Stimulated activated memory B cell treated with anti-CD40 and anti-IgM and Interleukin-4, amounts not matched to agents 10 μg/mL and 1 μg/mL and 100 μg/mL, for 72 hours (primary cell): ENCODE measurements around the gene PCDHGA4.
"Not testable (repeated sequence)": the region's sequence is repeated elsewhere in the genome, so short reads cannot be mapped to it uniquely, and the experiment has no call there.

Experiments
- ATAC-seq: fragments of 150-1000 bp; cut with Tn5 transposase; 2 replicates; pipeline ENCODE4 v1.10.0; 2021
- H3K27ac Mint-ChIP-seq: one replicate; pipeline ENCODE4 v1.8.0; 2022; ENCODE audit warnings: mild to moderate bottlenecking, mixed read lengths
- H3K27me3 Mint-ChIP-seq: one replicate; pipeline ENCODE4 v1.8.0; 2022; ENCODE audit warnings: mixed read lengths
- H3K36me3 Mint-ChIP-seq: one replicate; pipeline ENCODE4 v1.8.0; 2022; ENCODE audit warnings: mixed read lengths
- H3K4me1 Mint-ChIP-seq: one replicate; pipeline ENCODE4 v1.8.0; 2022; ENCODE audit warnings: mixed read lengths
- H3K4me3 Mint-ChIP-seq: one replicate; pipeline ENCODE4 v1.8.0; 2022; ENCODE audit warnings: mild to moderate bottlenecking, moderate library complexity, mixed read lengths
- H3K9me3 Mint-ChIP-seq: one replicate; pipeline ENCODE4 v1.8.0; 2022; ENCODE audit warnings: mixed read lengths

The PCDHGA4 gene

DNA sequence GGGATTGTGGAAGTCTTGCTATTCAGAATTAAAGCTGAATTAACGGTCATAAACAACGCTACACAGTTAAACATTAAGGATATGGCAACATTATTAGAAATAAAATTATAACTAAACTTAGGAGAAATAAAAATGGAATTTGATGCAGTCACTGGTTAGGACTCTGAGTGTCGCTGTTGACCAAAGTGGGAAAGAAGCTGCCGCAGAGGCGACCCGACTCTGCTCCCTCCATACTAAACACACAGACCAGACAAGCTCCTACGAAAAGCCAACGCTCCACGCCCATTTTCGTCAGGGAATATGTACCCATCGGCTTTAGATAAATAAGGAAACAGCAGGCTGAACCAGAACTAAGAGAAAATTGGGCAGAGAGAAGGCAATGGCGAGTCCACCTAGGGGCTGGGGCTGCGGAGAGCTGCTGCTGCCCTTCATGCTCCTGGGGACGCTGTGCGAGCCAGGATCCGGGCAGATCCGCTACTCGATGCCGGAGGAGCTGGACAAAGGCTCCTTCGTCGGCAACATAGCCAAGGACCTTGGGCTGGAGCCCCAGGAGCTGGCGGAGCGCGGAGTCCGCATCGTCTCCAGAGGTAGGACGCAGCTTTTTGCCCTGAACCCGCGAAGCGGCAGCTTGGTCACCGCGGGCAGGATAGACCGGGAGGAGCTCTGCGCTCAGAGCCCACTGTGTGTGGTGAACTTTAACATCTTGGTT is 9.3 kb downstream of the PCDHGA4 start, which contains the start of gene PCDHGA5:
TSS of gene PCDHGA5 (plus strand) at position 211 of the 709 bp plus-strand sequence. CDS start at position 380, 169 bp downstream.
- Mint-ChIP-seq H3K4me3 (no peak within 1 kb of the TSS), H3K36me3 (peaks cover 8% of the 10 kb centered on the region), H3K27ac (no peak within 1 kb of the TSS), H3K9me3 (peaks cover 15% of the 10 kb centered on the region), H3K4me1 (peaks cover 9% of the 10 kb centered on the region), H3K27me3 (peaks cover 62% of the 10 kb centered on the region)
- ATAC-seq: no peak

DNA sequence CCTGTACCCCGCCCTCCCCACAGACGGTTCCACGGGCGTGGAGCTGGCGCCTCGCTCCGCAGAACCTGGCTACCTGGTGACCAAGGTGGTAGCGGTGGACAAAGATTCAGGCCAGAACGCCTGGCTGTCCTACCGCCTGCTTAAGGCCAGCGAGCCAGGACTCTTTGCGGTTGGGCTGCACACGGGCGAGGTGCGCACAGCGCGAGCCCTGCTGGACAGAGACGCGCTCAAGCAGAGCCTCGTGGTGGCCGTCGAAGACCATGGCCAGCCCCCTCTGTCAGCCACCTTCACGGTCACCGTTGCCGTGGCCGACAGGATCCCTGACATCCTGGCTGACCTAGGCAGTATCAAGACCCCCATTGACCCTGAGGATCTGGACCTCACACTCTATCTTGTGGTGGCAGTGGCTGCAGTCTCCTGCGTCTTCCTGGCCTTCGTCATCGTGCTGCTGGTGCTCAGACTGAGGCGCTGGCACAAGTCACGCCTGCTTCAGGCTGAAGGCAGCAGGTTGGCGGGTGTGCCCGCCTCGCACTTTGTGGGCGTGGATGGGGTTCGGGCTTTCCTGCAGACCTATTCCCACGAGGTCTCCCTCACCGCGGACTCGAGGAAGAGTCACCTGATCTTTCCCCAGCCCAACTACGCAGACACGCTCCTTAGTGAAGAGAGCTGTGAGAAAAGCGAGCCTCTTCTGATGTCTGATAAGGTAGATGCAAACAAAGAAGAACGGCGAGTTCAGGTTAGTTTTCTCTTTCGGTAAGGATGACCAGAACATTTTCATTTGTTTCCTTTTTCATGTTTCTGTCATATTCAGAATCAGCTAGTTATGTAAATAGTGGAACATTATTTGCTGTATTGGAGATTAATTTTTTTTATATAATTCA is 11.4 kb downstream of the PCDHGA4 start:
- Mint-ChIP-seq H3K27ac (no peak overlapping the region), H3K9me3 (peaks cover 14% of the 10 kb centered on the region), H3K4me3 (no peak overlapping the region), H3K27me3 (peaks cover 61% of the 10 kb centered on the region), H3K36me3 (peaks cover 14% of the 10 kb centered on the region), H3K4me1 (peaks cover 15% of the 10 kb centered on the region)
- ATAC-seq: no peak

DNA sequence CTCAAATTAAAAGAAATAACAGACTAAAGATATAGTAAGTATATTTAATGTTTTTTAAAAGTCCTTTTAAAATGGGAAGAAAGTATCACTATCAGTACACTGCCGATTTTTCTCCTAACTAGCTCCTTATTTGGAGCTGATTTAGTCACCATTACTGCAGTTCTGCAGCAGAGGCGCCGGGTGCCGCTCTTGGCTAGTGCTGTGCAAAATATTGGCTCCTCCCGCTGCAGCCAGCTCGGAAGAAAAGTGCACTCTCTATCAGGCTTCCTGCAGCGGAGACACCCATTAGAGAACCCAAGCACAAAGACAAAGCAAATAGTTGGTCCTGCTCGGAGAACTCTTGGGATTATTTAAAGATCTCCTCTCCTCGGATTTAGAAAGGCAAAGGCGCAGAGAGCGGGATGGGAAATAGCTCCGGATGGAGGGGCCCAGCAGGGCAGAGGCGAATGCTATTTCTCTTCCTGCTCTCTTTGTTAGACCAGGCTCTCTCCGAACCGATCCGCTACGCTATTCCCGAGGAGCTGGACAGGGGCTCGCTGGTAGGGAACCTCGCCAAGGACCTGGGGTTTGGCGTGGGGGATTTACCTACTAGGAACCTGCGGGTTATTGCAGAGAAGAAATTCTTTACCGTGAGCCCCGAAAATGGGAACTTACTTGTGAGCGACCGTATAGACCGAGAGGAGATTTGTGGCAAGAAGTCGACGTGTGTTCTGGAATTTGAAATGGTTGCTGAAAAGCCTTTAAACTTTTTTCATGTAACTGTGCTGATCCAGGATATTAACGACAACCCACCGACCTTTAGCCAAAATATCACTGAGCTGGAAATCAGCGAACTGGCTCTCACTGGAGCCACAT is 15.4 kb downstream of the PCDHGA4 start, which contains the start of gene PCDHGB3:
TSS of gene PCDHGB3 (plus strand) at position 249 of the 855 bp plus-strand sequence. CDS start at position 402, 153 bp downstream.
- peak within 1 kb of the TSS; percentile 90 for H3K4me3 Mint-ChIP-seq
- H3K36me3 Mint-ChIP-seq: peaks cover 11% of the 10 kb centered on the region
- H3K27ac Mint-ChIP-seq: peak within 1 kb of the TSS; percentile 83
- H3K4me1 Mint-ChIP-seq: peaks cover 6% of the 10 kb centered on the region
- peaks cover 3% of the 10 kb centered on the region for H3K9me3 Mint-ChIP-seq
- peaks cover 34% of the 10 kb centered on the region for H3K27me3 Mint-ChIP-seq
- peak; percentile 77 for ATAC-seq

DNA sequence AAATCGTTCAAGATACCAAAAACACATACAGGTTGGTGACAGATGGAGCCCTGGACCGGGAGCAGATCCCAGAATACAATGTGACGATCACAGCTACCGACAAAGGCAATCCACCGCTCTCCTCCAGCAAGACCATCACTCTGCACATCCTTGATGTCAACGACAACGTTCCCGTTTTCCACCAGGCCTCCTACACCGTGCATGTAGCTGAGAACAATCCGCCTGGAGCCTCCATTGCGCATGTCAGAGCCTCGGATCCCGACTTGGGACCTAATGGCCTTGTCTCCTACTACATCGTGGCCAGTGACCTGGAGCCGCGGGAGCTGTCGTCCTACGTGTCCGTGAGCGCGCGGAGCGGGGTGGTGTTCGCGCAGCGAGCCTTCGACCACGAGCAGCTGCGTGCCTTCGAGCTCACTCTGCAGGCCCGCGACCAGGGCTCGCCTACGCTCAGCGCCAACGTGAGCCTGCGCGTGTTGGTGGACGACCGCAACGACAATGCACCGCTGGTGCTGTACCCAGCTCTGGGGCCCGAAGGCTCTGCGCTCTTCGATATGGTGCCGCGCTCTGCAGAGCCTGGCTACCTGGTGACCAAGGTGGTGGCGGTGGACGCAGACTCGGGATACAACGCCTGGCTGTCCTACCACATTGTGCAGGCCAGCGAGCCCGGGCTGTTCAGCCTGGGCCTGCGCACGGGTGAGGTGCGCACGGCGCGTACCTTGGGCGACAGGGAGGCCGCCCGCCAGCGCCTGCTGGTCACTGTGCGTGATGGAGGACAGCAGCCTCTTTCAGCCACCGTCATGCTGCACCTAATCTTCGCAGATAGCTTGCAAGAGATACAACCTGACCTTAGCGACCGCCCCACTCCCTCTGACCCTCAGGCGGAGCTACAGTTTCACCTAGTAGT is 17.0 kb downstream of the PCDHGA4 start:
- Mint-ChIP-seq H3K27me3 (peaks cover 19% of the 10 kb centered on the region), H3K27ac (no peak overlapping the region), H3K4me1 (peaks cover 6% of the 10 kb centered on the region), H3K36me3 (peaks cover 16% of the 10 kb centered on the region), H3K9me3 (peaks cover 3% of the 10 kb centered on the region), H3K4me3 (no peak overlapping the region)
- ATAC-seq: no peak

DNA sequence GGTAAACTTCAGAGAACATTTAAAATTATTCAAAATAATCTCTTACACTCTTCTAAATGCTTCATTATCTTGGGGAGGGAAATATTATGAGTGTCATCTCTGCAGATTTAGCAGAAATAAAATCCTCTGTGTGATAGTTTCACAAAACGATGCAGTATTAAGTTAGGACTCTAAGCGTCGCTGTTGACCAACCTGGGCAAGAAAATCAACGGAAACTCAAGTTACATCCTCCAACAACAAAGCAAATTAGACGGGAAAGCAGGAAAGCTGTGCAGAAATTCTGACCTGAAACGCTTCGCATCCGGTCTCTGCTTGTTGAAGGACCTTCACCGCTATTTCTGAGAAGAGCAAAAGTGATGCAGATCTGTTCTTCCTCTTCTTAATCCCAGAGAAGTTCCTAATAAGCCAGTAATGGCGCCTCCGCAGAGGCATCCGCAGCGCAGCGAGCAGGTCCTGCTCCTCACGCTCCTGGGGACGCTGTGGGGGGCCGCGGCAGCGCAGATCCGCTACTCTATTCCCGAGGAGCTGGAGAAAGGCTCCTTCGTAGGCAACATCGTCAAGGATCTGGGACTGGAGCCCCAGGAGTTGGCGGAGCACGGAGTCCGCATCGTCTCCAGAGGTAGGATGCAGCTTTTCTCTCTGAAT is 19.0 kb downstream of the PCDHGA4 start, which contains the start of gene PCDHGA6:
TSS of gene PCDHGA6 (plus strand) at position 219 of the 645 bp plus-strand sequence. CDS start at position 412, 193 bp downstream.
- no peak for ATAC-seq
- Mint-ChIP-seq H3K4me1 (peaks cover 6% of the 10 kb centered on the region), H3K4me3 (no peak within 1 kb of the TSS), H3K36me3 (peaks cover 16% of the 10 kb centered on the region), H3K9me3 (peaks cover 3% of the 10 kb centered on the region), H3K27me3 (peaks cover 19% of the 10 kb centered on the region), H3K27ac (no peak within 1 kb of the TSS)

DNA sequence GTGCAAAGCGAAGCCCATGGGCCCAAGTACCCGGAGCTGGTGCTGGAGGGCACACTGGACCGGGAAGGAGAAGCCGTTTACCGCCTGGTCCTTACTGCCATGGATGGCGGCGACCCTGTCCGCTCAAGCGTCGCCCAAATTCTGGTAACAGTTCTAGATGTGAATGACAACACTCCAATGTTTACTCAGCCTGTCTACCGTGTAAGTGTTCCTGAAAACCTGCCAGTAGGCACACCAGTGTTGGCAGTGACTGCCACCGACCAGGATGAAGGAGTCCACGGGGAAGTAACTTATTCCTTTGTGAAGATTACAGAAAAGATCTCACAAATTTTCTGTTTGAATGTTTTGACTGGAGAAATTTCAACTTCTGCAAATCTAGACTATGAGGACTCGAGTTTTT is 19.8 kb downstream of the PCDHGA4 start:
- peaks cover 16% of the 10 kb centered on the region for H3K36me3 Mint-ChIP-seq
- H3K4me1 Mint-ChIP-seq: peaks cover 6% of the 10 kb centered on the region
- no peak overlapping the region for H3K4me3 Mint-ChIP-seq
- peaks cover 3% of the 10 kb centered on the region for H3K9me3 Mint-ChIP-seq
- H3K27me3 Mint-ChIP-seq: peaks cover 19% of the 10 kb centered on the region
- no peak overlapping the region for H3K27ac Mint-ChIP-seq
- ATAC-seq: no peak

DNA sequence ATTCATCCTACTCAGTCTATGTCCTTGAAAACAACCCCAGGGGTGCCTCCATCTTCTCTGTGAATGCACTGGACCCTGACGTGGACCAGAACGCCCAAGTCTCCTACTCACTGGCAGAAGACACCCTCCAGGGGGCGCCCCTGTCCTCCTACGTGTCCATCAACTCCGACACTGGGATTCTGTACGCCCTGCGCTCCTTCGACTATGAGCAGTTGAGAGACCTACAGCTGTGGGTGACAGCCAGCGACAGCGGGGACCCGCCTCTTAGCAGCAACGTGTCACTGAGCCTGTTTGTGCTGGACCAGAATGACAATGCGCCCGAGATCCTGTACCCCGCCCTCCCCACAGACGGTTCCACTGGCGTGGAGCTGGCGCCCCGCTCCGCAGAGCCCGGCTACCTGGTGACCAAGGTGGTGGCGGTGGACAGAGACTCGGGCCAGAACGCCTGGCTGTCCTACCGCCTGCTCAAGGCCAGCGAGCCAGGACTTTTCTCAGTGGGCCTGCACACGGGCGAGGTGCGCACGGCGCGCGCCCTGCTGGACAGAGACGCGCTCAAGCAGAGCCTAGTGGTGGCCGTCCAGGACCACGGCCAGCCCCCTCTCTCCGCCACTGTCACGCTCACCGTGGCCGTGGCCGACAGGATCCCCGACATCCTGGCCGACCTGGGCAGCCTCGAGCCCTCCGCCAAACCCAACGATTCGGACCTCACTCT is 20.8 kb downstream of the PCDHGA4 start:
- H3K27ac Mint-ChIP-seq, H3K4me3 Mint-ChIP-seq, ATAC-seq, H3K4me1 Mint-ChIP-seq, H3K27me3 Mint-ChIP-seq, H3K9me3 Mint-ChIP-seq: not testable (repeated sequence)
- peaks cover 11% of the 10 kb centered on the region for H3K36me3 Mint-ChIP-seq

DNA sequence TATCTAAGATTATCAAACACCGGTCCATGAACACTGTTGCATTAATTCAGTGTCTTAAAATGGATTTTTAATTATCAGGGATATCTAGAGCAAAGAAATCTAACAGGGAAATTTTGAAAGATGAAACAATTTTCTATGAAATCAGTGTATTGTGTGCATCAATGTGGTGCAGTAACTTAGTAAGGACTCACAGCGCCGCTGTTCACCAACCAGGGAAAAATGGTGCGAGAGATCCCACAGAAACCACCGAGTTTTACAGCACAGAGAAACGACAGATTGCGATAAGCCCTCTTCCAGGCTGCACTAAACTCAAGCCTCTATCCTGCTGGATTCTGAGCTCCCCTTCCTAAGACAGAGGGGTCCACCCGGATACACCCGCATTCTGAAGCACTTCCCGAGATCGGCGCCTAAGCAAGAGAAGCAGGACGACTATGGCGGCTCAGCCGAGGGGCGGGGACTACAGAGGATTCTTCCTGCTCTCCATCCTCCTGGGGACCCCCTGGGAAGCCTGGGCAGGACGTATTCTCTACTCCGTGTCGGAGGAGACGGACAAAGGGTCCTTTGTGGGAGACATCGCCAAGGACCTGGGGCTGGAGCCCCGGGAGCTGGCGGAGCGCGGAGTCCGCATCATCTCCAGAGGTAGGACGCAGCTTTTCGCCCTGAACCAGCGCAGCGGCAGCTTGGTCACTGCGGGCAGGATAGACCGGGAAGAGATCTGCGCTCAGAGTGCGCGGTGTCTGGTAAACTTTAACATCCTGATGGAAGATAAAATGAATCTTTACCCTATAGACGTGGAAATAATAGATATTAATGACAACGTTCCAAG is 27.9 kb downstream of the PCDHGA4 start, which contains the start of gene PCDHGA7:
TSS of gene PCDHGA7 (plus strand) at position 274 of the 826 bp plus-strand sequence. CDS start at position 432, 158 bp downstream.
- Mint-ChIP-seq H3K27ac (peak within 1 kb of the TSS; percentile 70), H3K4me3 (peak within 1 kb of the TSS; percentile 76), H3K27me3 (peaks cover 44% of the 10 kb centered on the region), H3K4me1 (peaks cover 4% of the 10 kb centered on the region), H3K9me3 (no peaks in the 10 kb centered on the region), H3K36me3 (peaks cover 5% of the 10 kb centered on the region)
- ATAC-seq: no peak

DNA sequence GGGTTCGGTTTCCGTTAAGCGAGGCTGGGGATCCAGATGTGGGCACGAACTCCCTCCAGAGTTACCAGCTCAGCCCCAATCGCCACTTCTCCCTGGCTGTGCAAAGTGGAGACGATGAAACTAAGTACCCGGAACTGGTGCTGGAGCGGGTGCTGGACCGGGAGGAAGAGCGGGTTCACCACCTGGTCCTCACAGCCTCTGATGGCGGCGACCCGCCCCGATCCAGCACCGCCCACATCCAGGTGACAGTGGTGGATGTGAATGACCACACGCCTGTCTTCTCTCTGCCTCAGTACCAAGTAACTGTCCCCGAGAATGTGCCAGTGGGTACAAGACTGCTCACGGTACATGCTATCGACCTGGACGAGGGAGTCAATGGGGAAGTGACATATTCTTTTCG is 28.5 kb downstream of the PCDHGA4 start:
- Mint-ChIP-seq H3K4me3 (no peak overlapping the region), H3K27ac (peak overlapping the region; percentile 70), H3K36me3 (peaks cover 5% of the 10 kb centered on the region), H3K9me3 (peaks cover under 1% of the 10 kb centered on the region), H3K4me1 (peaks cover 4% of the 10 kb centered on the region), H3K27me3 (peaks cover 47% of the 10 kb centered on the region)
- ATAC-seq: no peak

DNA sequence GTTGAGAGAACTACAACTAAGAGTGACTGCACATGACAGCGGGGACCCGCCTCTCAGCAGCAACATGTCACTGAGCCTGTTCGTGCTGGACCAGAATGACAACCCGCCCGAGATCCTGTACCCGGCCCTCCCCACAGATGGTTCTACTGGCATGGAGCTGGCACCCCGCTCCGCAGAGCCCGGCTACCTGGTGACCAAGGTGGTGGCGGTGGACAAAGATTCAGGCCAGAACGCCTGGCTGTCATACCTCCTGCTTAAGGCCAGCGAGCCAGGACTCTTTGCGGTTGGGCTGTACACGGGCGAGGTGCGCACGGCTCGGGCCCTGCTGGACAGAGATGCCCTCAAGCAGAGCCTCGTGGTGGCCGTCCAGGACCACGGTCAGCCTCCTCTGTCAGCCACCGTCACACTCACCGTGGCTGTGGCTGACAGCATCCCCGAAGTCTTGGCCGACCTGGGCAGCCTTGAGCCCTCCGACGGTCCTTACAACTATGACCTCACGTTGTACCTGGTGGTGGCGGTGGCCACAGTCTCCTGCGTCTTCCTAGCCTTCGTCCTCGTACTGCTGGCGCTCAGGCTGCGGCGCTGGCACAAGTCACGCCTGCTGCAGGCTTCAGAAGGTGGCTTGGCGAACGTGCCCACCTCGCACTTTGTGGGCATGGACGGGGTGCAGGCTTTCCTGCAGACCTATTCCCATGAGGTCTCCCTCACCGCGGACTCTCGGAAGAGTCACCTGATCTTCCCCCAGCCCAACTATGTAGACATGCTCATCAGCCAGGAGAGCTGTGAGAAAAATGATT is 29.8 kb downstream of the PCDHGA4 start:
- H3K4me3 Mint-ChIP-seq: no peak overlapping the region
- ATAC-seq: no peak
- H3K27ac Mint-ChIP-seq: no peak overlapping the region
- H3K4me1 Mint-ChIP-seq: peaks cover 4% of the 10 kb centered on the region
- peaks cover 5% of the 10 kb centered on the region for H3K36me3 Mint-ChIP-seq
- peaks cover 60% of the 10 kb centered on the region for H3K27me3 Mint-ChIP-seq
- peaks cover 6% of the 10 kb centered on the region for H3K9me3 Mint-ChIP-seq

DNA sequence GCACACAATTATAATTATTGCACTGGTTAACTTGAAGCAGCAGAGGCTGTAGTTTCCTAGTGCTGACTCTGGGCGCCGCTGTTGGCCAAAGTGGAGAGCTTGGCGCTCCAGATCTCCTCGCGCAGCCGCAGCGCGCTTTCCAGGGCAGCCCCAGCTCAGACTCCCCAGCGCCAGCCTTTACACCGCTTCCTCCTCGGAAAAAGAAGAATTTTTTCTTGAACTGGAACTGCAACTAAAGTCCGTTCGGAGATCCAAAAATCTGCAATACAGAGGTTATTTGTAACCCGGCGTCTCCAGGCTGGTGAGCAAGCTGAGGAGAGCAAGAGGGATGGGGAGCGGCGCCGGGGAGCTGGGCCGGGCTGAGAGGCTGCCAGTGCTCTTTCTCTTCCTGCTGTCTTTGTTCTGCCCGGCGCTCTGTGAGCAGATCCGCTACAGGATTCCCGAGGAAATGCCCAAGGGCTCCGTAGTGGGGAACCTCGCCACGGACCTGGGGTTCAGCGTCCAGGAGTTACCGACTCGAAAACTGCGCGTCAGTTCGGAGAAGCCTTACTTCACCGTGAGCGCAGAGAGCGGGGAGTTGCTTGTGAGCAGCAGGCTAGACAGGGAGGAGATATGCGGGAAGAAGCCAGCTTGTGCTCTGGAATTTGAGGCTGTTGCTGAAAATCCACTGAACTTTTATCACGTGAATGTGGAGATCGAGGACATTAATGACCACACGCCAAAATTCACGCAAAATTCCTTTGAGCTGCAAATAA is 32.9 kb downstream of the PCDHGA4 start, which contains the start of gene PCDHGB4:
TSS of gene PCDHGB4 (plus strand) at position 142 of the 755 bp plus-strand sequence. CDS start at position 329, 187 bp downstream.
- Mint-ChIP-seq H3K27me3 (peaks cover 77% of the 10 kb centered on the region), H3K4me3 (peak within 1 kb of the TSS; percentile 42), H3K36me3 (peaks cover 10% of the 10 kb centered on the region), H3K9me3 (peaks cover 15% of the 10 kb centered on the region)
- not testable (repeated sequence) for ATAC-seq, H3K4me1 Mint-ChIP-seq, H3K27ac Mint-ChIP-seq
